T-helper 9 cell (primary cell): Measurements from ENCODE around the gene ANXA4.
"Not testable (repeated sequence)": the region's sequence is repeated elsewhere in the genome, so short reads cannot be mapped to it uniquely, and the experiment has no call there.

Experiments
- DNase-seq: peaks from one replicate; pipeline ENCODE4 v3.0.0-alpha.2; 2020

ANXA4 gene

DNA sequence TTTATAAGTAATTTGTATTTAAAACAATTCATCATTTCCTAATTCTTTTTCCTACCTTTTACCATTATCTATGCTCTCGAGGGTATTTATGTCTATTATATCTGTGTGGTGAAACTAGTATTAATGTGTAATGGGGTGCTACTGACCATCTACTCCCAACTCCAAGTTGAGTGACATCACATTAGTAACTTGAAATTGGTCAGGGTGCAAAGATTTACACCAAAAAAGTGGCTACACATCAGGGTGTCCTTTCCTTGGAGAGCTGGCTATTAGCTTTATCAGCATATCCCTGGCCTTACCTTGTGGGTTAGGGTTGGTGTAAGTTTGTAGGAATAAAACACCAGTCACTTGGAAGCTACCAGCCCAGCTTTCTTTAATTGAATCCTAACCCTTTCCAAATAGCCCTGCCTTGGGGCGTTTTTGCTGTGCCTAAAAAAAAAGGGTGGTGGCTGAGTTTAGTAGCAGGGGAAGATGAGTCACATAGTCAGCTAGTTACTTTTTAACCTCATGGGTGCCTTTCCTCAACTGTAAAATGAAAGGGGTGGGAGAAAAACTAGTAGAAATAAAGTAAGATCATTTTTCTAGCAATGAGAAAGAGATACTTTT lies 14.0 kb downstream of the ANXA4 start:
- DNase-seq, result no peak

DNA sequence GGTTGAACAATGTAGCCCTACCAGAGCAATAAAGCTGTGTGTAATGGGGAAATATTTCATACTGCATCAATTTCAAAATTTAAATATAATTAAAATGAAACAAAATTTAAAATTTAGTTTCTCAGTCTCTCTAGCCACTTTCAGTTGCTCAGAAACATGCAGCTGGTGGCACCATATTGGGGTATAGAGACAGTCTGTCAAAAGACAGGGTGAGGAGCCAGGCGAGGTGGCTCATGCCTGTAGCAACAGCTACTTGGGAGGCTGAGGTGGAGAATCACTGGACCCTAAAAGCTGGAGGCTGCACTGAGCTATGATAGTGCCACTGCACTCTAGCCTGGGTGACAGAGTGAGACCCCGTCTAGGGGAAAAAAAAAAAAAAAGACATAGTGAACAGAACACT lies 20.1 kb downstream of the ANXA4 start:
- no peak for DNase-seq

DNA sequence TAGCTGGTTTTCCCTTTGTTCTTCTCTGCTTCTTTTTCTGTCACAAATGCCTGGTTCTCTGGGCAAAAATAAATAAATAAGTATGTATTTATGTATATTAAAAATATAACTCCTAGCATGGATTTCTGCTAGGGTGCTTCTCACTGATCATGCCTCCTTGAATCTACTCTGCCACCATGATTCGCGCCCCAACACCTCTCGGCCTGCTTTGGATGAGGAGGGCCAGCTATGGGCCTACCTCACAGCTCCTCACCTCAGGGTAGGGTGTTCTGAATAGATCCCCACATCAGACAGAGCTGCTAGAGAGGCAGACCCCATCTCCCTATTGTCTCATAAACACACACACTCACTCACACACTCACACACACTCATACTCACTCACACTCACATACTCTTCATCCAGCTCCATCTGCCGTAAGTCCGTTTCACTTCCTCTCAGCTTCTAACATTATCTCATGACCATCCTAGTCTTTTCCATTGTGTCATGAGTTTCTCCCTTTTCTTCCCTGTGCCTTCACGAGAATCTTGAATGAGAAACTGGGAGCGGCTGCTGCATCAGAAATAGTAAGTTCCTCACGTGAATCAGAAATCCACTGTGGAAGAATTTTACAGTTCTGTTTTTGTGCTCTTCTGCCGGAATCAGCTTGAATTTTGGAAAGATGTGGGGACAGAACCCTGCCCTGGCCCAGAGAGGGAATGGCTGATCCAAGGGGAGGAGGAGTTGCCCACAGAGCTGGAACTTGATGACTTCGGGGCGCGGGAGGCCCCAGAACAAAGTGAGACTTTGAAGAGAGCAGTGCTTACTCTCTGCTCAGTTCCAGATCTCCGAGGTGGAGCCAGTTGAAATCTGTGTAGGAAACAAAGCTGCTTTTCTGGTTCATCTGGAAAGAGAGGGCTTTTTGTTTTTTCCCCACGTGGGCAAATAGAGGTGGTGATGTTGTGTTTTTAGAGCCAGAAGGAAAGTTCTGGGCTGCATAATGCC lies 20.9 kb downstream of the ANXA4 start:
- DNase-seq, result no peak

DNA sequence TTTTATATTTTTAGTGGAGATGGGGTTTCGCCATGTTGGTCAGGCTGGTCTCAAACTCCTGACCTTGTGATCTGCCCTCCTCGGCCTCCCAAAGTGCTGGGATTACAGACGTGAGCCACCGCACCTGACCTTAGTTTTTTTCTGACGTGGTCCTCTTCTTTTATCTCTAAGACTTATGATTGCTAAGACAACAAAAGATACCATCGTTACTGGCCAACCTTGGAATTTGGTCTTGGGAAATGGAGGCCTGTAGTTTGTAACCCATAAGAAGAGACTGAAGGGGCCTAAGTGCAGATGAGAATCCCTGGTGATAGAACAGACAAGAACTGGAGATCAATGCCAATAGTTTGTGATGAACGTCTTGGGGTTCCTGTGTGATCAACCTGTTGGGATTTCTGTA lies 21.9 kb downstream of the ANXA4 start:
- not testable (repeated sequence) for DNase-seq

DNA sequence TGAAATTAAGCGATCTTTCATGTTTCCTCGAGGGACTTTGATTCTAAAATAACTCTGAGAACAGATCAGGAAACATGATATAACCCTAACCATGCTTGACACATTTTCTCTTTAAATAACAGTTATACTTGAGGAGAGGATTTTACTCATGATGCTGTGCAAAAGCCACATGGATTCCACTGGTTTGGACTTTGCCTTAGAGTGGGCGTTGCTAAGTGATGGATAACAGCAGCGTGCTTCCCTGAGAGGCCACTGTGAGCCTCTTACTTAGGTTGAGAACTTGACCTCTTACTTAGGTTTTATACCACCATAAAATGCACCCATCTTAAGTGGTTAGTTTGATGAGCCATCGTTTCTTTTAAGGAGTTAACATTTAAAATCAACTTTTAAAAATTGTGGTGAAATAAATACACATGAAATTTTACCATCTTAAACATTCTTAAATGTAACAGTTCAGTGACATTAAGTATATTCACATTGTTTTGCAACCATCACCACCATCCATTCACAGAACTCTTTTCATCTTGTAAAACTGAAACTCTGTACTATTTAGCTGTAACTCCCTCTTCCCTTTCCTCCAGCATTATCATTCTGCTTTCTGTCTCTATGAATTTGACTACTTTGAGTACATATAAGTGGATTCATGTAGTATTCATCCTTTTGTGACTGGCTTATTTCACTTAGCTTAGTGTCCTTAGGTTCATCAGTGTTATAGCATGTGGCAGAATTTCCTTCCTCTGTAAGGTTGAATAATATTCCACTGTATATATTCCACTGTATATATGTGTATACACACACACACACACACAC lies 22.6 kb downstream of the ANXA4 start:
- DNase-seq, result no peak

DNA sequence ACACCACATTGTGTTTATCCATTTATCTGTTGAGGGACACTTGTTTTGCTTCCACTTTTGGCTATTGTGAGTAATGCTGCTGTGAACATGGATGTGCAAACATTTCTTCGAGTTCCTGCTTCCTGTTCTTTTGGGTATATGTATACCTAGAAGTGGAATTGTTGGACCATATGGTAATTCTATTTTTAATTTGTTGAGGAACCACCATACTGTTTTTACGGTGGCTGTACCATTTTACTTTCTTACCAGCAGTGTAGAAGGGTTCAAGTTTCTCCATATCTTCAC lies 23.1 kb downstream of the ANXA4 start:
- no peak for DNase-seq

DNA sequence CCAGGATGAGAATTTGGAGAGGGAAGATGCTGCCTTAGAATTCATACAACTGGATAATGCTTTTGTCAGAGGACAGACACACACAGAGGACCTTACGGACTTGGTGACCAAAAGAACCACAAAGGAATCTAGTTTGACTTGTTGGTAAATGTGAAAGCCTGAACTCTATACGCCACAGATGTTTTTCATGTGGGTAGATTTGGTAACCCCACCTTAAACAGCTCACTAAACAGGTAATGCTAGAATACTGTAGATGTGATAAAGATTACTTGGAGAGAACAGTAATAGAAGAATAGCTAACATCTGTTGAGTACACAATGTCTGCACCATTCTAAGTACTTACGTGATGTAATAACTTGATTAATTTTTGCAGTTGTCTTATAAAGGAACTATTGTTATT lies 24.1 kb downstream of the ANXA4 start:
- no peak for DNase-seq

DNA sequence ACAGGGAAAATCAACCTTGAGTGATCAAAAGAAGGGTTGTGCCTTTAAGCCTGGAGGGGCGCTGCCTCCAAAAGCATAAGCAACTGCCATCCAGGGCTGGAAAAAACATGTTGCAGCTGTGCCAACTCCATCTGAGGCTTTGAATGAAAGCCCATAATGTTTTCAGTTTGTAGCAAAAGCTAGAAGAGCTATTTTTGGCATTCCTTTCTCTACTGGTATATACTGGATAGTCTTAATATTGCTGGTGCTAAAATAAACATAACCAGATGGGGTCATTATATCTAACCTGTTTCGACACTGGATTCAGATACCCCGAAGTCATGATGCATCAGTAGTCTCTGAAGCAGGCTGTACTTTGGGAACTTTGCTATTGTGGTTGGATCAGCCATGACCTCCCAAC lies 25.1 kb downstream of the ANXA4 start:
- DNase-seq, result no peak

DNA sequence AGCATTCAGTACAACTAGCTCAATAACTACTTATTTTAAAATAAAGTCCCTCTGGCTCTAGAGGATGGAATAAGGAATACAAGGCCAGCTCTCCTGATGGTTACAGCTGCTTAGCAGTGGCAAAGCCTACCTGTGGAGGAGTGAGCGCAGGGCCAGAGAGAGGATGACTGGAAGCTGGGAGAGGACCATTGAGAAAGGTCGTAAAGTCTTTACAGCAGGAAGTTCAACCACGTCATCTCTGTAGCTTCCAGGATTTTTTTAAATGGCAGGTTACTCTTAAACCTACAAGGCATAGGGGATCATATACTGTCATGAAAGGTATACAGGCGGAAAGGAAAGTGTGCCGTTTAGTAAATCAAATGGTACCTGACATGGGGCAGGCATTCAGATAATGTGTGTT lies 26.3 kb downstream of the ANXA4 start:
- no peak for DNase-seq

DNA sequence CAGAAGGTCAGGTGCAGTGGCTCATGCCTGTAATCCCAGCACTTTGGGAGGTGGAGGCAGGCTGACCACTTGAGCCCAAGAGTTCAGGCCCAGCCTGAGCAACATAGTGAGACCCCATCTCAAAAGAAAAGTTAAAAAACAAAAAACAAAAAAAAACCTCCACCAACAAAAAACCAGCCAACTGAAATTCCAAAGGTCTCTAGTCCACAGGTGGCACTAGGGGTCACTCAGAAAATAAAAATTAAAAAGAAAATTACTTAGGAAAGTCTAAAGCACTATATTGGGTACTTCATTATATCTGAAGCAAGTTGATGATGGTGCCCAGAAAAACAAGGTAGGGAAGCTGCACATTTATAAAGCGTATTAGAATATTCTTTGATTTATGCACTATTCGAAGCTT lies 26.9 kb downstream of the ANXA4 start:
- no peak for DNase-seq

DNA sequence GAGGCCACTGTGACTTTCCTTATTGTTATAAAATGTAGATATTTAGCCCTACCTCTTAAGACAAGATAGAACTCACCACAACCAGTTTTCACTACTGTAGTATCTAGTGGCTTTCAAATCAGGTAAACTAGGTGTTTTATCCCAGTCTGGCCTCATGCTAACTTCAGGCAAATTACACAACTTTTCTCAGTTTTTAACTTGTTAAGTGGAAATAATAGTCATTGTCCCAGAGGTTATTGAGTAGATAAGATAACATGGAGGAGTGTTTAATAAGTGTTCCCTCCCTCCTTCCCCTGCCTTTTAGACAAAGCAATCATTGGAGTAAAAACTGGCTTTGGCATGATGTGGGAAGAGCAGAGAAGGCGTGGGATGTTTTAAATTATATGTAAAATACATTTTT lies 27.3 kb downstream of the ANXA4 start:
- DNase-seq, result no peak

DNA sequence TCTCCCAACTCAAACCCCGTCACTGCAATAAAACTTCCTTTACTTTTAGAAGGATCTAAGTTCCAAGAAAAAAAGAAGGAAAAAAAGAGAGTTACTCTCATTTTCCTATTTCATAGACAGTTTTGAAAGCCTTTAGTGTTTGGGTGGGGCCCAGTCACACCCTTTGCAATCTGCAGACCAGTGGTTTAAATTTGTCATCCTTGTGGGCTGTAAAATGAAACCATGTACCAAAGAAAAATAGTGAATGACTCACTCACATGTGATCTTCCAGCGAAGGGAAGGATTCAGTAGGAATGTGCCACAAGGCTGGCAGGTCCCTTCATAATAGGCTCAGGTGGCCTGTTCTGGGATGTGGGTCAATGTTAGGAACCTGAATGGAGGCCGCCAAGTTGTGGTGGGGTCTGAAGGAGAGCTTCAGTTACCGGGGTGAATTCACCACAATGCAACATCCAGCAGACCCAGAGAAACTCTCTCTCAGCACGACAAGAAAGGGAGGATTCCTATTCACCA lies 28.3 kb downstream of the ANXA4 start:
- no peak for DNase-seq

DNA sequence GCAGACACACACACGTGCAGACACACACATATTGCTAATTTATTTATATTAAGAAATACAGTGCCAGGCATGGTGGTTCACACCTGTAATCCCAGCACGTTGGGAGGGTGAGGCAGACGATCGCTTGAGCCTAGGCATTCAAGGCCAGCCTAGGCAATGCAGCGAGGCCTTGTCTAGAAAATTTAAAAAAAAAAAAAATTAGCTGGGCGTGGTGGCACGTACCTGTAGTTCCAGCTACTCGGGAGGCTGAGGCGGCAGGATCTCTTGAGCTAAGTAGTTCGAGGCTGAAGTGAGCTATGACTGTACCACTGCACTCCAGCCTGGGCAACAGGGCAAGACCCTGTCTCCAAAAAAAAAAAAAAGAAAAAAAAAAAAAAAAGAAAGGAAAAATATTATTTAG lies 28.8 kb downstream of the ANXA4 start:
- DNase-seq, result no peak

DNA sequence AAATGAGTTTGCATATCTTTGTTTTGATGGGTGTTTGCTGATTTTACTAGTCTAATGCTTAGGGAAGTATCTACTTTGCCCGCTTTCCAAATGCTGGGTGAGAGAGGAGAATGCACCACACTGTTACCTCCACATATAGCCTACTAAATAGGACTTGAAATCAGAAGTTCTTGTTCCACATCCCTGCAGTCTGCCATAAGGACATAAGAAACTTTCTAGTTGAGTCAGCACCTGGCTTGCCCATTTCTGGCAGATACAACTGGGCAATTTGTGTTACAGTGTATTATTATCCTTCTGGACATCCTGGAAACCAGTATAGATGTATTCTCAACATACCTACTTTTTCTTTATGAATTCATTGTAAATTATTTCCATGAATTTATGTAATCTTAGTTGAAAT lies 29.5 kb downstream of the ANXA4 start:
- DNase-seq, result no peak

DNA sequence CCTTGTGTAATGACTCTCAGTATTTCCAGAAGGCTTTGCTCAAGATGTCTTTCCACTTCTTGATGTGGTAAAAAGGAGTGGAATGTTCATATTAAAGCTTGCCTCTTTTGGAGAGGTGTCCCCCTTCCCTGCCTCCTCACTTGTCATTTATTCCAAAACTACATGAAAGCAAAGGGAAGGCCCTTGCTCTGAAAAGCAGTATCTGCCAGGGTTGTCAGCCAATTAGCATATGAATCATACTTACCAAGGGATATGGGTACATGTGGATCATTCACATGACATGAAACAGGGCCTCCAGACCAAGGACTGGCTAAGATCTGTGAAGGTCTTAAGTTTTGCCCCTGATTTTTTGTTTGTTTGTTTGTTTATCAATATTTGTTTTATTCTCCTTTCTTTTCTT lies 31.3 kb downstream of the ANXA4 start:
- DNase-seq, result no peak

DNA sequence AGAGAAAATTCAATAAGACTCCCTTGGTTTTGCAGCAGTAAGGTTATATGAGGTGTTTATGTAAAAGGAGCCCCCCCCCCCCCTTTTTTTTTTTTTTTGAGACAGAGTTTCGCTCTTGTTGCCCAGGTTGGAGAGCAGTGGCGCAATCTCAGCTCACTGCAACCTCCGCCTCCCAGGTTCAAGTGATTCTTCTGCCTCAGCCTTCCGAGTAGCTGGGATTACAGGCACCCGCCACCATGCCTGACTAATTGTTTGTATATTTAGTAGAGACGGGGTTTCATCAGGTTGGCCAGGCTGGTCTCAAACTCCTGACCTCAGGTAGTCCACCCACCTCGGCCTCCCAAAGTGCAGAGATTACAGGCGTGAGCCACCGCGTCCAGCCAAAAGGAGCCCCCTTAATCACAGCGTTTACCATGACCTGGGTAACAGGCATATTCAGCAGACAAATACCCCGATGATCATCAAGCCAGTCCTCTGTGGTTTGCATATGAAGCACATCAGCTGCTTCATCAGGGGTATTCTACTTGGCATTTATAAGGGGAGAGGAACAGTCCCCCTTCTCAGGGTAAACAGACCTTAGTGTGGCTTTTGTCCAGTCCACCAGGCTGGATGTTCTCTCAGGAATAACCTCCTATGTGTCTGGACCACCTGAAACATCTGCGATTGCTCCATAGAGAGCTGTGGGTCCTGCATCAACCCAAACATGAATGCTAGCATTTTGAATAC lies 32.5 kb downstream of the ANXA4 start:
- not testable (repeated sequence) for DNase-seq

DNA sequence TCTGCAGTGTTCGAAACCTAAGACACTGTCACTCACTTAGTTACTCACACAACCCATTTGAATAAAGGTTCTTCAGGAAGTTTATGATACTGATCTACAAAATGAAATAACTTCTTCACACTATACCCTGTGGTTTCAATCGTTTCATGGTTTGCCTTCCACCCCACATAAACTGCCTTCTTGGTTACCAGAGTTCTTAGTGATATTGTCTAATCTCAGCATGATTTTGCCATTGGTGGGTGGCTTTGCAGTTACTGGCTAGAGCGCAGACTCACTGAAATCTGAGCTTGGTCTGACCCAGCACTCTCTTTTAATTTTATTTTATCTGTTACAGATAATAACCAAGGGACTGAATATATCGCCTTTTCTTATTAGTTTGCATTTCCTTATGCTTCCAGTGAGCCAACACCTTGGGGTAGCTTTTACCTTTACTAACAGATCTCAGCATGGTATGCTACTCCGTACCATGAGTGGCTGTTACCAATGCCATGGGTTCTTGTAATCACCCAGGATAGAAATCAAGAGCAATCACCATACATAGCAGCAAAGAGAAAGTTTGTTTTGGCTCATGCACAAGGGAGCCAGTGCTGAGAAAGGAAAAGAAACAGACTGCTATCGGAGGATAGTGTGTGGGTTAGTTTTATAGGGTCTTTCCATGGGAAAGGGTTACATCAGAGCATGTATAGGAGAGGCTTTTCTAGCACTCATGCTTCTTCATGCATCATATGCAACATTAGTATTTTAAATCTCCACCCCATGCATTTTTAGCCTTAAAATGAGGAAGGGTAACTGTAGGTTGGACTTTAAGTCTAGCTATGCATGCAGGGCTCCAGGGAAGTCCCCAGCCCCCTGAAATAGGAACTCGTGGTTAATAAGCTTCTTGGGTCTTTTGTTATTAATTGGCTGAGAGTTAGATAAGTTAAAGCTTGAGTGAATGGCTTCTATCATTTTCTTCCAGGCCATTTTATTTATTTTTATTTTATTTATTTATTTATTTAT lies 33.3 kb downstream of the ANXA4 start:
- no peak for DNase-seq

DNA sequence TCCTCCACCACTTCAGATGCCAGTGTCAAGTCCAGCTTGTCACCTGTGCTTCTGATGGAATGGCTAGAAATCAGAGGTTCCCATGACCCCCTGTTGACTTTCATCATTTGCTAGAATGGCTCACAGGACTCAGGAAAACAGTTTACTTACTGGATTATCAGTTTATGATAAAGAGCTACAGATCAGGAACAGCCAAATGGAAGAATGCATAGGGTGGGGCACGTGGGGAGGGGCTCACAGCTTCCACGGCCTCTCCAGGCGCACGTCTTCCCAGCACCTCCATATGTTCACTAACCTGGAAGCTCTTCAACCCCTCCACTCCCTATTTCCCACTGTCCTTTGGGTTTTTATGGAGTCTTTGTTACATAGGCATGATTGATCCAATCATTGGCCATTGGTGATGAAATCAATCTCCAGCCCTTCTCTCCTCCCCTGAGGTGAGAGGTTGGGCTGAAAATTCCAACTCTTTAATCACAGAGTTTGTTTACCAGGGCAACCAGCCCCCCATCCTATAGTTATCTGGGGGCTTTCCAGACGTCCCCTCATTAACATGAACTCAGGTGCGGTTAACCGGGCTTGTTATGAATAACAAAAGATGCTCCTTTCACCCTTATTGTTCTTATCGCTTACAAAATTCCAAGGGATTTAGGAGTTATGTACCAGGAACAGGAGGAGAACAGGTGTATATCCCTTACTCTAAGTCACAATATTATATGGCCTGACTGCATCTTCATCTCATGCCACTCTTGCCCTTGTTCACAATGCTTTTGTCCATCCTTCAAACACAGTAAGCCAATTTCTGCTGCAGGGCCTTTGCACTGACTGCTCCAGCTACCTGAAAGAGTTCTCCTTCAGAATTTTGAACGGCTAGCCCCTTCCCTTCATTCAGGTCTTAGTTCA lies 35.2 kb downstream of the ANXA4 start:
- no peak for DNase-seq

DNA sequence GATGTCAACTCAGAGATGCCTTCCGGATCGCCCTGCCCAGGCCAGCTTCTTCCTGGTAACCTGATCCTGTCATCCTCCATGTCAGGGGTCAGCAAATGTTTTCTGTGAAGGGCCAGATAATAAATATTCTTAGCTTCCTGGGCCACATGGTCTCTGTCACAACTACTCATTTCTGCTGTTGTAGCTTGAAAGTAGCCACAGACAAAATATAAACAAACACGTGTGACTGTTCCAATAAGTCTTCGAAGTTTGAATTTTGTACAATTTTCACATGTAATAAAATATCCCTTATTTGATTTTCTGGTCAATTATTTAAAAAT lies 35.8 kb downstream of the ANXA4 start:
- no peak for DNase-seq

DNA sequence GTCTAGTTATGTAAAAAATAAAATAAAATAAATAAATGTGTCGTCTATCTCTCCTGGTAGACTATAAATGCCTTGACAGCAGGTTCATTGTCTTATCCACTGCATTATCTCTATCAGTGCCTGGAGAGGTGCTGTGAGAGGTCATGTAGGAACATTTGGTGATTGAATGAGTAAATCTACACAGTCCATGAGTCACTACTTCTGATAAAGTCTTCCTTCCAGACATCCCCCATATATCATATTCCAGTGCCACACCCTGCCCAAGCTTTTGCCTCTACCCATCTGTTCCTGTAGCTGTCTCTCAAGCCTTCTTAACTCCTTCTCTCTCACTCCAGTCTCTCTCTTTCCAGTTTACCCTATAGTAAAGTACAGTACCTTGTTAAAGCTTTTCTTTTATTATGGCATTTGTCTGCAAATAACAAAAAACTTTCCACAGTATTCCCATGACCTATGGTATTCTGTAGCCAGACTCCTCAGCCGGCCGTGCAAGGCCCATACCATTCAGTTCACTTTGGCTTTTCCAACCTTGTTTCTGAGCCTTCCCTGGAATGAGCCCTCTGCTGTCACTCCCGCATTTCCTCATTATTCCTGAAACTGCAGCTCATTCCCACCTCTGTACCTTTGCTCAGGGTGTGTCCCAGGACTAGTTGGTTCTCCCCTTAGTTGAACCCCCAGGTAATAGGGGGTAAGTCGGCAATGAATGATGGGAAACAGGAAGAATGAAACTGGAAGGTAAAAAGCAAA lies 37.5 kb downstream of the ANXA4 start:
- no peak for DNase-seq
